Measurements from ENCODE around the gene ADISSP.
A peak's percentile ranks its signal among the peaks of the same experiment; 100 is the strongest.

The ADISSP gene

DNA sequence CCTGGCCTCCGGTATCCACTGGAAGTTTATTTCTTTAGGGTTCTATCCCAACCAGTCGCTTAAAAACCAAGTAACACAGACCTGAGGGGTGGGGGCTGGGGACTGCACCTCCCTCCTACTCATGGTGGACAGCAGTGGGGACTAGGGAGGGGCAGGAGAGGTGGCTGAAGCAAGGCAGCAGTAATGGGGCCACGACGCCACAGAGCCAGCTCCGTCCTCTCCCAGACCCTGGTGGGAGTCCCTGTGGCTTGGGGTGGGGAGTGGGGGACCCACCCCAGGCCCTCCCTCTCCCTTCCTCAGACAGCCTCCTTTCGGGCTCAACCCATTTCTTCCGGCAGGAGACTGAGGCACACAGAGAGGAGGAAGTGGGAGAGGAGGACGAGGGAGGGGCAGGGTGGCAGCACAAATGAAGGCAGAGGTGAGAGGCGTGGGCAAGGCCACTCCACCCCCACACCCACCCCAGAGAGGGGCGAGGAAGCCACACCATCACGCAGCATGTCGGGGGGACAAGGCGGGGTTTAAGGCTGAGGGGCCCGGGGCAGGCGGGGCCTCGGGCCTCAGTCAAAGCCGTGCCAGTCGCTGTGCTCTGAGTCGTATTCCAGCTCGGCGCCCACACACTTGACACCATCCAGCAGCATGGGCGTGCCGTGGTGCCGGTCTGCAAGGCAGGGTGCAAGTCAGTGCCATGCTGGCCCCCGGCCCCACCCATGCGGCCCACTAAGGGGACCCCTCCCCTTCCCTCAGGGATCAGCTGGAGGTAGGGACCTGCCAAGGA lies 13.9 kb downstream of the ADISSP start:
- DNase-seq: no peak

DNA sequence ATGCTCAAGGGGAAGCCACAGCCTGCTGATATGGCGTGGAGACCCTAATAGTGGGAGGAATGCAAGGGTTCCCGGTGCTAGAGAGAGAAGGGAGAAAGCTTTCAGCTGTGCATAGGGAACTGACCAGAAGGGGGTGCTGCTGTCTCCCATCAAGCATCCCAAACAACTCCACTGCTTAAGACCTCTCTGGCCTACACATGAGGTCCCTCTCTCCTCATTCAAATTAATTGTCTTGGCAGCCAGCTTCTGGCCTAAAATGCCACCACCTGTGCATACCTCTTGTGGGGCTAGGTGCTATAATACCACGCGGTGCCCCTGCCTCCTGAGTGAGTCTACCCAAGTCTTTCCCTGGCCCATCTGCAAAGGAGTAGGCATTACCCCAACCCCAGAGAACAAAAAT lies 14.5 kb downstream of the ADISSP start:
- peak; percentile 24 for DNase-seq

DNA sequence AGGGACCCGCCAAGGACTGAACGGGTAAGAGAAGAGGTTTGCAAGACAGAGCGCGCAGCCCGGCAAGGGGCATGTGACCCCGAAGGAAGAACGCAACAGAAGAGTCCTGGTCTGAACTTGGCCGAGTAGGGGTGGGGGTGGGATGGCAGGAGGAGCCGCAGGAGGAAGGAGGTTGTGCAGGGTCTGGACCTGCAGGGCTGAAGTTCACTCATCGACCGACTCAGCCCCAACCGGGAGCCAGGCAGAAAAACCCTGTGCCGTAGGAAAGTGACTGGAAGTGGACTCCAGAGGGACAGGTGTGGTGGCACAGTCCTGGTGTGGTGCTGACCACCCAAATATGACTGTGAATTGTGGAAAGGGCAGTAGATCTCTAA lies 15.2 kb downstream of the ADISSP start:
- DNase-seq: no peak

DNA sequence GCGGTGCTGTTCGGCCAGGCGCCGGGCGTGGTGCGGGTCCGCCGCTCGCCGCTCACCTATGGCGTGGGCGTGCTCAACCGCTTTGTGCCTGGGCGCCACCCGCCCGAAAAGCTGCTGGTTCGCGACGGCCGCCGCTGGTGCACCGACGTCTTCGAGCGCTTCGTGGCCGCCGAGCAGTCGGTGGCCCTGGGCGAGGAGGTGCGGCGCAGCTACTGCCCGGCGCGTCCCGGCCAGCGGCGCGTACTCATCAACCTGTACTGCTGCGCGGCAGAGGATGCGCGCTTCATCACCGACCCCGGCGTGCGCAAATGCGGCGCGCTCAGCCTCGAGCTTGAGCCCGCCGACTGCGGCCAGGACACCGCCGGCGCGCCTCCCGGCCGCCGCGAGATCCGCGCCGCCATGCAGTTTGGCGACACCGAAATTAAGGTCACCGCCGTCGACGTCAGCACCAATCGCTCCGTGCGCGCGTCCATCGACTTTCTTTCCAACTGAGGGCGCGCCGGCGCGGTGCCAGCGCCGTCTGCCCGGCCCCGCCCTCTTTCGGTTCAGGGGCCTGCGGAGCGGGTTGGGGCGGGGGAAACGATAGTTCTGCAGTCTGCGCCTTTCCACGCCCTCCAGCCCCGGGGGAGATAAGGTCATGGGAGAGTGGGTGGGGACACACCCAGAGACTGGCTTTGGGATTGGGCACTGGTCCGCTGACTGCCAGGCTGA lies 15.7 kb downstream of the ADISSP start:
- DNase-seq: peak; percentile 27

DNA sequence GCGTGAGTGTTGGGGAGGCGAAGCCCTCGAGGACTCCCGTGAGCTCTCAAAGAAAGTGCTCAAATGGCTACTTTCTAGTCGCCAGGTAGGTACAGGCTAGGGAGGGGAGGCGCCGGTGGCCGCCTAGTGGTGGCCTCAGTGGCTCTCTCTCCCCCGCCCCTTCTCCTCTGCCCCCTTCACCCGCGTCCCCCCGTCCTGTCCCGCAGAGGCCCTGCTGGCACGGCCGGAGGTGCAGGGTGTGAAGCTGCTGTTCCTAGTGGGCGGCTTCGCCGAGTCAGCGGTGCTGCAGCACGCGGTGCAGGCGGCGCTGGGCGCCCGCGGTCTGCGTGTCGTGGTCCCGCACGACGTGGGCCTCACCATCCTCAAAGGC lies 16.3 kb downstream of the ADISSP start:
- DNase-seq: no peak

DNA sequence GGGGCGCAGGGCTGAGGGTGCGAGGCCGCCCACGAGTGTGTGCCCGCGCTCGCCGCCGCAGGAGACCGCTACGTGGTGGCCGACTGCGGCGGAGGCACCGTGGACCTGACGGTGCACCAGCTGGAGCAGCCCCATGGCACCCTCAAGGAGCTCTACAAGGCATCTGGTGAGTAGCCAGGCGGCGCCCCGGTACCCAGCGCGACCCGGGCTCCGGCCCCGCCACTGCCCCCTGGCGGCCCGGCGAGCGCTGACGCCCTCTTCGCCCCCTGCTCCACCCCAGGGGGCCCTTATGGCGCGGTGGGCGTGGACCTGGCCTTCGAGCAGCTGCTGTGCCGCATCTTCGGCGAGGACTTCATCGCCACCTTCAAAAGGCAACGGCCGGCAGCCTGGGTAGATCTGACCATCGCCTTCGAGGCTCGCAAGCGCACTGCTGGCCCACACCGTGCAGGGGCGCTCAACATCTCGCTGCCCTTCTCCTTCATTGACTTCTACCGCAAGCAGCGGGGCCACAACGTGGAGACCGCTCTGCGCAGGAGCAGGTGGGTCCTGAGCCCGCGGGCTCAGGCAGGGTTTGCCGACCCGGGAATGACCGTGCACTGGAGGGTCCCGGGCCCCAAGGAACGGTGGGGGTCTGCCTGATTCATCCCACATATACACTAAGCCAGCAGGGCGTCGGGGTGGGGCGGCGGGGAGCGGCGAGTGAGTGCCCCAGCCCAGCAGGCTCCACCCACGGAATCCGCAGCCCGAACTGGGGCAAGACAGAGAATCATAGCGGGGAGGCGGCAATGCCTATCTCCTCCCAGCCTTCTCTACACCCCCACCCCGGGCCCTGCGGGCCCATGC lies 17.6 kb downstream of the ADISSP start:
- no peak for DNase-seq

DNA sequence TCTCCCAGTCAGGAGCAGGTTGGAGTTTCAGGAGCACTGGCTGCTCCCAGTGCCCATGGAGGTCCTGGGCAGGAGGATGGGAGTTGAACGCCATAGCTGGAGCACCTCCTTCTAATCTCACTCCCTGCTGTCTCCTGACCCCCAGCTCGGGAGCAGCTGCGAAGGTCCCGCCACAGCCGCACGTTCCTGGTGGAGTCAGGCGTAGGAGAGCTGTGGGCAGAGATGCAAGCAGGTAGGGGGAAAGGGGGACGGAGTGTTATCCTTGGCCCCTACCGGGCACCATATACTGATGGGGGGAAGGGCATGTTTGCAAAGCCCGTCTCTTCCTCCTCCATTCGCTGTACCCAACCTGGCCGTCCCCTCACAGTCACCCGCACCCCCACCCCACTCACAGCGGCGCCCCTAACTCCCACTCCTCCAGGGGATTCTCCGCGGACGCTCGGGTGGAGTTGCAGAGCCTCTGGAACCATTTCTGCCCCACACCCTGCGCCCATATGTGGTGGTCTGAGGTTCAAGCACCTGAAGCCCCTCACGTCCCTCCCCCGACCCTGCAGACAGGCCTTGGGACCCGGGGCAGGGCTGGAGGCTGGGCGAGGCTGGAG lies 18.4 kb downstream of the ADISSP start:
- DNase-seq: no peak

DNA sequence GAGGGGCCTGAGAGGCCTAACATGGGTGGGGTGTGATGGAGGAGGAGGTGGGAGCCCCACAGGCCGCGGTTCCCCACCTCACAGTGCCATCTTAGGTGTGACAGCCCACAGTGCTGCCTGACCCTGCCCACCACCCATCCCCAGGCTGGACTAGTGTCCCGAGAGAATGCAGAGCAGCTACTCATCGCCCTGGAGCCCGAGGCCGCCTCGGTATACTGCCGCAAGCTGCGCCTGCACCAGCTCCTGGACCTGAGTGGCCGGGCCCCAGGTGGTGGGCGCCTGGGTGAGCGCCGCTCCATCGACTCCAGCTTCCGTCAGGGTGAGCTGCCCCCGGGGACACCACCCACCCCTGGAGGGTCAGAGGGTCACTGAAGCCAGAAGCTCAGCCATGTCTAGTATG lies 19.5 kb downstream of the ADISSP start:
- no peak for DNase-seq

DNA sequence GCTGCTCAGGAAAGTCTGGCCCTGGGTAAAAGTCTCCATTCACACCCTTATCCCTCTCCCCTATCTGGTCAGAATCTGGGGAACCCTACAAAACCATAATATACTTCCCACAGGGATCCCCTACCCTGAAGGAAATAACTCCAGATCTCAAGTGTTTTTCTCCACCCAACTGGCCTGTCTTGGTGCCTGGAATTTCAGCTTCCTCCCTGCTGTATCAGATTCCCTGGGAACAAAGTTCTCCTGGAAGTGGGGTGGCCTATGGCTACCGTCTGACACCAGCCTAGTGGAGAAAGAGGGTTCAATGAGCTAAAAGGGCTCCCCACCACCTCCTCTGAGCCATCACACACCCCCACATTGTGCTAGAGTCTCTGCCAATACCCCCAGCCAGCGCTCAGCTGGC lies 20.1 kb downstream of the ADISSP start:
- DNase-seq: no peak

DNA sequence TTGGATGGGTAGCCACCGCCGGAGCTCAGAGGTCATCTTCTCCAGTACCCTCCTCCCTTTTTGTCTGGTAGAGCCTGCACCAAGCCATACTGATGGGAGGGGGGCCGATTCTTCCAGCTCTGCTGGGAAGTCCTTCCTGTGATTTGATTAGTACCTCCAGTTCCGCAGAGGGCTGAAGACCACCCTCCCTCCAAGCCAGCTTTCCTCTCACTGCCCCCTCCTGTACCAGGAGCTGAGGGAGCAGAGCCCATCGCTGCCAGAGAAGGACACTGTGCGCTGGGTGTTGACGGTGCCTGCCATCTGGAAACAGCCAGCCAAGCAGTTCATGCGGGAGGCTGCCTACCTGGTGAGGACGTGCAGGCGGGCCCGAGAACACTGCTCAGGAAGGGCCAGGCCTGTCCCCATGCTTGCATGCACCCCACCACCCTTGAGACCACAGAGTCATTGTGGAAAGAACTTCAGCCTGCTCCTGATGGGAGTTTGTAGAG lies 21.8 kb downstream of the ADISSP start:
- DNase-seq: no peak

DNA sequence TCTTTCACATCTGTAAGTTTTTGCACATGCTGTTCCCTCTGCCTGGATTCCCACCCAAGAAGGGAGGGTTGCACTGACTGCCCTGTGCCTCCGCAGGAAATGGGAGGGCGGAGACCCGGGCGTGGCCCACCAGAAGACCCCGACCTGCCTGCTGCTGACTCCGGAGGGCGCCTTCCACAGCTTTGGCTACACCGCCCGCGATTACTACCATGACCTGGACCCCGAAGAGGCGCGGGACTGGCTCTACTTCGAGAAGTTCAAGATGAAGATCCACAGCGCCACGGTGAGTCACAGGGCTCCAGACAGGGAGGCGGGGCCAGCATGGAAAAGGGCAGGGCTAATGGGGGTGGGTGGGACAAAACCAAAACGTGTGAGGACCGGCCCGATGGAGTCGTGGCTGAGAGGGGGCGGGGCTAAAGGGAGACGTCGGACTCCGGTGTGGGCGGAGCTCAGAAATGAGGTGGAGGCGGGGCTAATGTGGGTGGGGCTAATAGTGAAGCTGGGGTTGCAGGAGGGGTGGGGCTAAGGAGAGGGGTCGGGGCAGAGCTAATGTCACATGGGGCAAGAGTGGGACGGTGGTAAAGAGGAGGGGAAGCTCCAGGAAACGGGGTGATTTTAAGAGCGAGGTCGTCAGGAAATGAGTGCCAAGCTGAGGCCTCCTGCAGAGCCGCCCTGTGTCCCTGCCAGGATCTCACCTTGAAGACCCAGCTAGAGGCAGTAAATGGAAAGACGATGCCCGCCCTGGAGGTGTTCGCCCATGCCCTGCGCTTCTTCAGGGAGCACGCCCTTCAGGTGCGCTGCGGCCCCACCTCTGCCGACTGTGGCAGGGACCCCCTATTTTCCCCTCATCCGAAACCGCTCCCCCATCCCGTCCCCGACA lies 22.5 kb downstream of the ADISSP start:
- DNase-seq: no peak

DNA sequence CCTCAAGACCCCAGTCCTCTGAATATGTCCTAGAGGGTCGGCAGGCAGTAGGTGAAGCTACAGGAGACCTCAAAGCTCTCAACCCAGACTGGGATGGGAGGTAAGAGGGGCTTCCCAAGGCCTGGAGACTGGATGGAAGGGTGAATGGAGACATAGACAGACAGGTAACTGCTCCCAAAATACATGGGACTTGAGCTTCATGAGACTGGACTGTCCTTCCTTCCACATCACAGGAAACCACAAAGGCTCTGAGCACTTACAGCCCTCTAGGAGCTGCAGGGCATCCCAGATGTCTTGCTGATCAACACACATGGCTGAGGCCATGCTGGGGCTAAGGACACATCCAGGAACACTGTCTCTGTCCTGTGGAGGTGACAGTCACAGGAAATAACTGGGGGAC lies 23.5 kb downstream of the ADISSP start:
- DNase-seq: no peak

DNA sequence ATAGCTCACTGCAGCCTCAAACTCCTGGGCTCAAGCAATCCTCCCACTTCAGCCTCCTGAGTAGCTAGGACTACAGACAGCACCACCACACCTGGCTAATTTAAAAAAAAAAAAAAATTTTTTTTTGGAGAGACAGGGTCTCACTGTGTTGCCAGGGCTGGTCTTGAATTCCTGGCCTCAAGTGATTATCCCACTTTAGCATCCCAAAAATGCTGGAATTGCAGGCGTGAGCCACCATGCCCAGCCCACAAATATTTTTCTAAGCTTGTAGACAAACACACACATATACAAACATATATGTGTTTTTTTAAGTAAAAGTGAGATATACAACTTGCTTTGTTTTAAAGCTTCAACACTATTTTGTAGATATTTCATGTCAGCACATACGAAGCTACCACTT lies 24.3 kb downstream of the ADISSP start:
- no peak for DNase-seq

DNA sequence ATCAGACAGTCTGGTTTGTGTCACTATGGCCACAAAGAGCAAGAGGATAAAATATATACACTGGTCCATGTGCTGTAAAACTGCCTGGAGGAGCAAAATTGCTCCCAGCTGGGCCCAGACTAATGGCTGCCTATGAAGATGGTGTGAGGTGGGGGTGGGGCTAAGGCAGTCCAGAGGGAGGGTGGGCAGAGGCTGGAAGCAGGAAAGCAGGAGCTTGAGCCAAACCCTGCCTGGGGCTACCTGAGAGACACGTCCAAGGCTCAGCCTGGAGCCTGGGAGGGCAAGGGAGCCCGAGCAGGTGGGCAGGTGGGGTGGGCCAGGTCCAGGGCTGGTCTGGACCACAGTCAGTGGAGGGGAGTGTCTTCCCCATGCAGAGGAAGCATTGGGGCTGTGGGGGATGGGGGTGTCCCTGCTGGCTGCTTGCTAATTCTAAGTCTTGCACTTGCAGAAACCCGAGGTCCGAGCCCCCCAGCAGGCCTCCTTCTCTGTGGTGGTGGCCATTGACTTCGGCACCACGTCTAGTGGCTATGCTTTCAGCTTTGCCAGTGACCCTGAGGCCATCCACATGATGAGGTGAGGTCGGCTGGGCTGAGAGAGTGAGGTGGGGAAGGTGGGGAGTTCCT lies 25.6 kb downstream of the ADISSP start:
- no peak for DNase-seq

DNA sequence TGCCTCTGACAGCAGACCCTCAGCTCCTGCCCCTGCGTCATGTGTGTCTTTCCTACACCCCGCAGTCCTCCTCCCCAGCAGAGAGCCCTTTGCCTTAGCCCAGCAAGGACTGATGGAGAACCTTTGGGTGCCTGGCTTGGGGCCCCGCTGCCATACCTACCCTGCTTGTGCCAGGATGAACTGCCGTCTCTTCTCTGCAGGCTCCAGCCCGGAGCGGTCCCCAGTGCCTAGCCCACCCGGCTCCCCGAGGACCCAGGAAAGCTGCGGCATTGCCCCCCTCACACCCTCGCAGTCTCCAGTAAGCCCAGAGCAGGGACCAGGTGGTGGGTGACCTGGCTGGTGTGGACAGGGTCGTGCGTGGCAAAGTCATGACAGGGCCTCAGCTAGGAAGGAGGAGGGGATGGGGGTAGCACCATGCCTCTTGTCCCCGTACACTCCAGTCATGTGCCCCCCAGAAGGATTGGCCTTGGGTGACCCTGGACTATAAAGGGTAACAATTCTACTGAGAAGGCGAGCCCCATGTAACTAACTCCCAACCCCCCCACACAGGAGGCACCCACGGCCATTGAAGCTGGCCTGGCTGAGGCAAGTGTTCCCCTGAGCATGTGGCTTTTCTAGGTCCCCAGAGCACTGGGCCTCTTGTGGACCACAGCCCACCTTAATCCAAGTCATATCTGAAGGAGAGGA lies 26.8 kb downstream of the ADISSP start:
- no peak for DNase-seq

DNA sequence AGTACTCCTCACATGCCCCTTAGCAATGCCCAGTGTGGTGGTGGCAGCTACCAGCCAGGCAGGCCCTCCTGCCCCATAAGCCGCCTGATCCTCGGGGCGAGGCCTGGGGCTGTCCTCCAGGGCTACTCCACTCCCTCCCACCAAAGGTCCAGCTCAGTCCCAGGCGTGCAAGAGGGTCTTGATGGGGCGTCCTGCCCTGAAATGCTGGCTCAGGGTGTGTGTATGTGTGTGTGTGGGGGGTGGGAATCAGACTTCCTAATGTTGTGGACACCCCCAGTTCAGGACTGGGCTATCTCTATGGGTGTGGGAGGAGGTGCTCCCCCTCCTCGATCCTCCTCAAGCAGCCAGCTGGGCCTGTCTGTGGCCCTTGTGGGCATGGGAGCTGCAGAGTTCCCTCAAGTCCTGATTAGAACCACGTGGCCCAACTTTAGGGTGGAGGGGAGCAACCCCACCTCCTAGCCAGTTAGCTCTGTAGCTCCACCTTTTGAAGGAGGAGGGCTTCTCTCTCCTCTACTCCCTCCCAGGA lies 27.6 kb downstream of the ADISSP start:
- DNase-seq: no peak

DNA sequence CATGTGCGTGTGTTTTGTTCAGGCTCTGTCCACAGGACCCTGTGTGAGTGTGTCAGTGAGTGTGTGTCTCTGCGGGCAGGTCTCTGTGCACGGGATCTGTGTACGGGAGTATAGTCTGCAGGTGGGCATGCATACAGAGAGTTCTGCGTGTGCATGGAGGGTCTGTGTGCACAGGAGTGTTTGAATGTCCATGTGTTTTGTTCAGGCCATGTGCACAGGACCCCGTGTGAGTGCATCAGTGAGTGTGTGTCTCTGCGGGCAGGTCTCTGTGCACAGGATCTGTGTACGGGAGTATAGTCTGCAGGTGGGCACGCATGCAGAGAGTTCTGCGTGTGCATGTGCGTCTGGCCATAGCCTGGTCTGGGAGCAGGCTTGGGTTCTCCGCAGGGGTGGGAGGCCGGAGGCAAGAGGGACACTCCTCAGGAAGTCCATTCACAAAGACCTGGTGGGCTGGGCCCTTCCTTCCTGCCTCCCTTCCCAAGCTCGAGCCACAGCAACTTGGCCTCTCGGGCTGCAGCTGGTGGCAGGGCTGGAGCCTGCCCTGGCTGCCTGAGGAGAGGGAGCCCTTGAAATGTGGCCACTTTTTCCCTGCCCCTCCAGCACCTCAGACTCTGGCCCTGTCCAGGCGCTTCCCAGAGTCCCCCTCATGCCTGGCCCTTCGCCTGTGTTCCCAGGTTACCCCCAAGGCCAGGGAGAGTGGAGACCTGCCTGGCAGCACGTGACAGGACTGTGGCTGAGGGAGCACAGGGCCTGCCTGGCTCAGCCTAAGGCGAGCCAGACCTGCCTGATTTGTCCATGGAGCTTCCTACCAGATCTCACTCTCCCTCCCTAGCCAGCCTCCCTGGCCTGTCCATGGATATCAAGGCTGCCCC lies 28.3 kb downstream of the ADISSP start:
- no peak for DNase-seq

DNA sequence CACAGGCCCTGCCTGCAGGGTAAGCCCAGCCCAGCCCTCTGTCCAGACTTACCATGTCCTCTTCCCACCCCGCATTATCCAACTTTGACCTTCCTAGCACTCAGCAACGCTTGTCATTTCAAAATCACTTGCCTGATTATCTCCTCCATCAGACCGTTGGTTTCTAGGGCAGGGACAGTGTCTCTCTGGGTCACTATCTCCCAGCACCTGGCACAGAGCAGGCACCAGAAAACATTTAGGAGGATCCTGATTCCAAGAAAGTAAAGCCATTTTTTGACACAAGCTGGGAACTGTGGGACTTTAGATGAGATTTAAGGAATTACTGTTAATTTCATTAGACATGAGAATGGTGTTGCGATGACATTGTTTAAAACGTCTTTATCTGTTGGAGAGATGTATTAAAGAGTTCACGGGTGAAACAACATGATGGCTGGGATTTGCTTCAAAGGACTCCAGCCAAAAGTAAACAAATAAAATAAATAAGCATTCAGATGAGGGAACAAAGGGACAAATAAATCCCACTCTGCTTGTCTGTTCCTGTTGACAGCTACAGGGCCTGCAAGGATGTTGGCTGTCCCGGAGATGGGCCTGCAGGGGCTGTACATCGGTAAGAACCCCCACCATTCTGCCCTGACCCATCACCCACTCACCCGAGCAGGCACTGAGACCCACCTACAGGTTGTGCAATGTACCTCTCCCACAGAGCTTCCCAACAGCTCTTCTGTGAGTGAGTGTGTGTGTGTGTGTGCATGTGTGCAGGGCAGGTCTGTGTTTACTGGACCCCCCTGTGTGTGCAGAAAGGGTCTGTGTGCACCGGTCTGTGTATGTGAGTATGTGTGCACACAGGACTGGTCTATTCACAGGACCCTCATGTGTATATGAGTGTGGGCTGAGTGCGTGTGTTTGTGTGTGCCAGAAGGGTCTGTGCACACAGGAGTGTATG lies 29.2 kb downstream of the ADISSP start:
- no peak for DNase-seq

DNA sequence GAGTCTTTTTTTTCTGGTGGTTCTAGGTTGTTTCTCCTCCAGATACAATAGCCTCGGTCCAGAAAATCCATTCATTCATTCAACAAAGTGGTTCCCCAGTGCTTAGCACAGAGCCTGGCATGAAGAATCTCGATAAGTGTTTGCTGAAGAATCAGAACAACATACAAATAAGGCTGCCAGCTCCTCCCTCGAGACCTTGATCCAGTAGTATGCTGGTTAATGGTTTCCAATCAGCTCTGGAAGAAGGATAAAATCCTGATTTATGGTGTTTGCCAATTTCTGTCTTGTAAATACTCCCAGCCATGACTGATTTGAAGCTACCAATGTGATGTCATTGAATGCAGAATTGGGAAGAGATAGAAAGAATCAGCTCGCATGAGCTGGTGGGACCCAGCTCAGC lies 31.8 kb downstream of the ADISSP start:
- DNase-seq: no peak
